ENCODE measurements around the gene SCN5A.

SCN5A gene

GRCh38 chr3:38601956-38602550, 47.4 kb downstream of the SCN5A start:
- no peak for DNase-seq (ENCODE audit: low read depth in 1 of 2, low spot score in 1 of 2)

GRCh38 chr3:38600551-38600950, 48.9 kb downstream of the SCN5A start:
- DNase-seq (ENCODE audit: low read depth in 1 of 2, low spot score in 1 of 2), result no peak

- DNase-seq (ENCODE audit: low read depth in 1 of 2, low spot score in 1 of 2), result no peak
Measured at GRCh38 chr3:38599886-38600285, 49.6 kb downstream of the SCN5A start.

- DNase-seq (ENCODE audit: low read depth in 1 of 2, low spot score in 1 of 2), result no peak
Measured at GRCh38 chr3:38598791-38599190, 50.7 kb downstream of the SCN5A start.

GRCh38 chr3:38597502-38598060, 51.9 kb downstream of the SCN5A start:
- no peak for DNase-seq (ENCODE audit: low read depth in 1 of 2, low spot score in 1 of 2)

GRCh38 chr3:38595393-38595792, 54.1 kb downstream of the SCN5A start:
- no peak for DNase-seq (ENCODE audit: low read depth in 1 of 2, low spot score in 1 of 2)

- no peak for DNase-seq (ENCODE audit: low read depth in 1 of 2, low spot score in 1 of 2)
Measured at GRCh38 chr3:38590521-38590920, 59.0 kb downstream of the SCN5A start.

- DNase-seq (ENCODE audit: low read depth in 1 of 2, low spot score in 1 of 2), result no peak
Measured at GRCh38 chr3:38588995-38589937, 60.2 kb downstream of the SCN5A start.

GRCh38 chr3:38588371-38588971, 61.0 kb downstream of the SCN5A start:
- no peak for DNase-seq (ENCODE audit: low read depth in 1 of 2, low spot score in 1 of 2)

- no peak for DNase-seq (ENCODE audit: low read depth in 1 of 2, low spot score in 1 of 2)
Measured at GRCh38 chr3:38587548-38588131, 61.8 kb downstream of the SCN5A start.

- DNase-seq (ENCODE audit: low read depth in 1 of 2, low spot score in 1 of 2), result no peak
Measured at GRCh38 chr3:38586546-38587520, 62.7 kb downstream of the SCN5A start.

GRCh38 chr3:38585791-38586420, 63.6 kb downstream of the SCN5A start:
- no peak for DNase-seq (ENCODE audit: low read depth in 1 of 2, low spot score in 1 of 2)

- no peak for DNase-seq (ENCODE audit: low read depth in 1 of 2, low spot score in 1 of 2)
Measured at GRCh38 chr3:38583688-38584087, 65.8 kb downstream of the SCN5A start.

- no peak for DNase-seq (ENCODE audit: low read depth in 1 of 2, low spot score in 1 of 2)
Measured at GRCh38 chr3:38582941-38583645, 66.4 kb downstream of the SCN5A start.

GRCh38 chr3:38582316-38582715, 67.2 kb downstream of the SCN5A start:
- DNase-seq (ENCODE audit: low read depth in 1 of 2, low spot score in 1 of 2), result no peak

GRCh38 chr3:38581774-38582173, 67.7 kb downstream of the SCN5A start:
- DNase-seq (ENCODE audit: low read depth in 1 of 2, low spot score in 1 of 2), result no peak

GRCh38 chr3:38580450-38581382, 68.8 kb downstream of the SCN5A start:
- DNase-seq (ENCODE audit: low read depth in 1 of 2, low spot score in 1 of 2), result no peak
